Stimulated activated CD8-positive, alpha-beta memory T cell treated with anti-CD3 and anti-CD28 coated beads, Interleukin-7, amount 100 ng/mL, for 48 hours (primary cell): ENCODE data around the gene TREX2.
A peak's percentile ranks its signal among the peaks of the same experiment; 100 is the strongest.
"Not testable (repeated sequence)": the region's sequence is repeated elsewhere in the genome, so short reads cannot be mapped to it uniquely, and the experiment has no call there.

Experiments
- DNase-seq, 2 donors: peaks; one replicate each; pipeline ENCODE4 v3.0.0-alpha.2; 2020; ENCODE audit warnings: low read depth in 1 of 2; ENCODE audit errors: extremely low read depth in 1 of 2

Gene TREX2

GRCh38 chrX:153410888-153411254 lies 35.0 kb downstream of the TREX2 start:
- DNase-seq: no peak

GRCh38 chrX:153410373-153410772 lies 35.5 kb downstream of the TREX2 start:
- no peak for DNase-seq

GRCh38 chrX:153409414-153410101 lies 36.3 kb downstream of the TREX2 start:
- DNase-seq: no peak

- DNase-seq: no peak
Measured at GRCh38 chrX:153408871-153409351, 36.9 kb downstream of the TREX2 start.

- DNase-seq: no peak
Measured at GRCh38 chrX:153408221-153408721, 37.6 kb downstream of the TREX2 start.

GRCh38 chrX:153407736-153408135 lies 38.1 kb downstream of the TREX2 start:
- no peak for DNase-seq

GRCh38 chrX:153406903-153407302 lies 39.0 kb downstream of the TREX2 start:
- no peak for DNase-seq

- no peak for DNase-seq
Measured at GRCh38 chrX:153406011-153406410, 39.8 kb downstream of the TREX2 start.

GRCh38 chrX:153405426-153405825 lies 40.4 kb downstream of the TREX2 start:
- no peak for DNase-seq

- not testable (repeated sequence) for DNase-seq
Measured at GRCh38 chrX:153404333-153404732, 41.5 kb downstream of the TREX2 start.

- no peak for DNase-seq
Measured at GRCh38 chrX:153401133-153401764, 44.6 kb downstream of the TREX2 start, which contains the start of gene PNMA6E. Gene PNMA6E (minus strand): TSS chrX:153401350. CDS start chrX:153398849, 2,501 bp downstream.

GRCh38 chrX:153400146-153401132 lies 45.4 kb downstream of the TREX2 start:
- DNase-seq: peak in 1 of 2 donors; percentile 9

GRCh38 chrX:153398275-153398960 lies 47.4 kb downstream of the TREX2 start:
- no peak for DNase-seq

GRCh38 chrX:153397256-153397960 lies 48.4 kb downstream of the TREX2 start:
- no peak for DNase-seq

- no peak for DNase-seq
Measured at GRCh38 chrX:153396320-153397195, 49.3 kb downstream of the TREX2 start.

GRCh38 chrX:153395613-153396319 lies 50.1 kb downstream of the TREX2 start:
- DNase-seq: no peak

GRCh38 chrX:153394612-153395011 lies 51.2 kb downstream of the TREX2 start:
- DNase-seq: no peak
